Fibroblast of pulmonary artery (primary cell): ENCODE data around the gene KRT16.
A peak's percentile ranks its signal among the peaks of the same experiment; 100 is the strongest.
"Not testable (repeated sequence)": the region's sequence is repeated elsewhere in the genome, so short reads cannot be mapped to it uniquely, and the experiment has no call there.

Experiments used
- DNase-seq: peaks from one replicate; pipeline ENCODE4 v3.0.0-alpha.2; 2010; ENCODE audit warnings: low read depth
- H3K4me3 ChIP-seq: replicated peaks from 2 replicates; pipeline ENCODE4 v1.5.1; 2011; ENCODE audit warnings: low read depth, mild to moderate bottlenecking, control low read depth, low read length, moderate library complexity
- TF ChIP-seq, protein P1 (sequence below): IDR thresholded peaks from 2 replicates; pipeline ENCODE4 v1.5.1; 2011; ENCODE audit warnings: mild to moderate bottlenecking, control low read depth, low read length, inconsistent platforms; ENCODE audit errors: missing control alignments

The KRT16 gene

DNA sequence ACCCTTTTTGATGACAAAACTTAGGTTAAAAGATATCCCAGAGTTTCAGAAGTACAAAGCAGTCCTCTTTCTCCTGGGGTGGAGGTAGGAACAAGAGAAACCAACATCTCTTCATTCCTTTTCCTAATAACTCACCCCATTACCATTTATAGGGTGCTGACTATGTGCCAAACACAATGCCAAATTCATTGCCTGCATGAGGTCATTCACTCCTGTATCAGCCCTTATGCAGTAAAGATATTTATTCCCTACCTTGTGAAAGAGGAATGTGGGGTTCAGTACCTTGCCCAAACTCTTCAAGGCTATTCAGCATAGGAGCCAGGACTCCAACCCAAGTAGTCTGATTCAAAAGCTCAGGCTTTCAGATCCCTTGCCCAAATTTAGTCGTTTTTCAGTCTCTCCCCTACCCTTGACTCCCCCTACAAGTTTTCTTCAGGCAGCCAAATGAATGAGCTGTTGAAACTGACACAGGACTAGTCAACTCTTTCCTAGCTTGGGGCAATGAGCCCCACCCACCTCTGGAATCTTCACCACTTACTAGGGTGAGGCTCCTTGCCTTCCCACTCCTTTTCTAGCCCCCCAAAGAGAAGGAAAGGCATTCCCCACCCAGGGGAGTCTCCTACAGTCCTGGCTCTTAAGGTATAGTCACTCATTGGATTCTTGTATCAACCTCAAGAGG is 31.7 kb downstream of the KRT16 start:
- H3K4me3 ChIP-seq, result no peak overlapping the region
- TF ChIP-seq, protein P1, sequence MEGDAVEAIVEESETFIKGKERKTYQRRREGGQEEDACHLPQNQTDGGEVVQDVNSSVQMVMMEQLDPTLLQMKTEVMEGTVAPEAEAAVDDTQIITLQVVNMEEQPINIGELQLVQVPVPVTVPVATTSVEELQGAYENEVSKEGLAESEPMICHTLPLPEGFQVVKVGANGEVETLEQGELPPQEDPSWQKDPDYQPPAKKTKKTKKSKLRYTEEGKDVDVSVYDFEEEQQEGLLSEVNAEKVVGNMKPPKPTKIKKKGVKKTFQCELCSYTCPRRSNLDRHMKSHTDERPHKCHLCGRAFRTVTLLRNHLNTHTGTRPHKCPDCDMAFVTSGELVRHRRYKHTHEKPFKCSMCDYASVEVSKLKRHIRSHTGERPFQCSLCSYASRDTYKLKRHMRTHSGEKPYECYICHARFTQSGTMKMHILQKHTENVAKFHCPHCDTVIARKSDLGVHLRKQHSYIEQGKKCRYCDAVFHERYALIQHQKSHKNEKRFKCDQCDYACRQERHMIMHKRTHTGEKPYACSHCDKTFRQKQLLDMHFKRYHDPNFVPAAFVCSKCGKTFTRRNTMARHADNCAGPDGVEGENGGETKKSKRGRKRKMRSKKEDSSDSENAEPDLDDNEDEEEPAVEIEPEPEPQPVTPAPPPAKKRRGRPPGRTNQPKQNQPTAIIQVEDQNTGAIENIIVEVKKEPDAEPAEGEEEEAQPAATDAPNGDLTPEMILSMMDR, result no peak
- DNase-seq, result no peak

DNA sequence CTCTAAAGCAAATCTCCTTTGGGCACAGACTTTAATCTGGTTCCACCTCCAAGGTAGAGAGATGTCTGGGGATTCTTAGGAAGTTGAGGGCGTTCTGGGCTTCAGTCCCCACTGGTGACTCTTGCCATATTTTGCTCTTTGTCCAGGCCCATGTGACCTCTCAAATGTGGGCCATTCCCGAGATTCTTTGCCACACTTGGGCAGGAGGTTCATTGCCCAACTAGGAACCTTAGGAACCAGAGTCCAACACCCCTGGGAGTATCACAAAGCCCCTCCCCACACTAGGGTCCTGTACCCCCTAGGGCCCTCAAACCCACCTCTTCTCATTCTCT is 32.4 kb downstream of the KRT16 start:
- H3K4me3 ChIP-seq, result no peak overlapping the region
- no peak for DNase-seq
- TF ChIP-seq, protein P1, result no peak

GRCh38 chr17:41579484-41580243 is 32.9 kb downstream of the KRT16 start:
- DNase-seq, result peak; percentile 81
- H3K4me3 ChIP-seq, result no peak overlapping the region
- TF ChIP-seq, protein P1, result peak; percentile 95

DNA sequence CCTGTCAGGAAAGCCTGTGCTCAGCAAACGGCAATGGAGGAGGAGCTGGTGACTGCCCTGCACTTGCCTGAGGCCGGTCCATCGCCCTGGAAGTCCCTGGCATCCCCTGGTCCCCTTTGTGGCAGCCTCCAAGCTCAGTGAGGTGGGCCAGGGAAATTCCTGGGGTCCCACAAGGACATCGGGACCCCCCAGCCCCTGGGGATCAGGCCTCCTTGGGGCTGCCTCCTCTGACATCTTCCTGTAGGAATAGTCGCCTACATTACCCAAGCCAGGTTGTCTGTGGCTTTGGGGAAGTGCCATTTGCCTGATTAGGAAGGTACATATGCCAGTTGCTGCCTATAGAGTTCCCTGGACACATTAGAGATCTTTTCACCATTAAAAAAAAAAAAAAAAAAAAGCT is 33.6 kb downstream of the KRT16 start:
- no peak for DNase-seq
- TF ChIP-seq, protein P1, result no peak
- H3K4me3 ChIP-seq, result no peak overlapping the region

DNA sequence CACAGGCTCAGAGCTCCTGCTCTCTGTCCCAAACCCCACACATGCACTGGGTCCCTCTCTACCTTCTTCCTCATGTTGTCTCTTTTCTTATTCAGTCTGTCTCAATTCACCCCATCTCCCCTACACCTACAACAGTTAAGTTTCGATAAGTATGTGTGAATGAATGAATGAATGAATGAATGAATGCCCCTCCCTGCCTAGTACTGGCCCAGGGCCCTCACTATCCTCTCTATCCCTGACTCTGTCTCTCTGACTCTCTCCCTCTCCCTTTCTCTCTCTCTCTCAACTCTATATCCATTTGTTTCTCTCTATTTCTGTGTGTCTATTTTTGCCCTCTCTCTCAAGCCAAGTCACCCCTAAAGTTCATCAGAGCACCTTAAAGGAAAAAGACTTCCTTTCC is 34.0 kb downstream of the KRT16 start:
- H3K4me3 ChIP-seq, result no peak overlapping the region
- no peak for DNase-seq
- TF ChIP-seq, protein P1, result no peak

- H3K4me3 ChIP-seq, DNase-seq: not testable (repeated sequence)
Observed at GRCh38 chr17:41576740-41577139, 35.8 kb downstream of the KRT16 start.

GRCh38 chr17:41575336-41575735 is 37.2 kb downstream of the KRT16 start:
- DNase-seq, result no peak
- no peak overlapping the region for H3K4me3 ChIP-seq
- TF ChIP-seq, protein P1, result no peak
